Inflammatory macrophage treated with lipopolysaccharide for 4 hours (primary cell): ENCODE data around the gene EXO1.
"Not testable (repeated sequence)": the region's sequence is repeated elsewhere in the genome, so short reads cannot be mapped to it uniquely, and the experiment has no call there.

ENCODE experiments used
- DNase-seq: peaks from one replicate; pipeline ENCODE4 v3.0.0-alpha.2; 2020

EXO1 gene

GRCh38 chr1:241837416-241837815, 10.6 kb upstream of the EXO1 start:
- DNase-seq, result no peak

- DNase-seq, result no peak
These were observed 10.1 kb upstream of the EXO1 start for GRCh38 chr1:241837901-241838300.

GRCh38 chr1:241838897-241839296, 9.1 kb upstream of the EXO1 start:
- DNase-seq, result peak; percentile 65

- no peak for DNase-seq
These were observed 8.5 kb upstream of the EXO1 start for GRCh38 chr1:241839369-241839979.

GRCh38 chr1:241840164-241840563, 7.8 kb upstream of the EXO1 start:
- DNase-seq, result no peak

- DNase-seq, result no peak
These were observed 6.3 kb upstream of the EXO1 start for GRCh38 chr1:241841691-241842090.

GRCh38 chr1:241842565-241842964, 5.4 kb upstream of the EXO1 start:
- DNase-seq, result no peak

GRCh38 chr1:241844593-241844992, 3.4 kb upstream of the EXO1 start:
- no peak for DNase-seq

- no peak for DNase-seq
These were observed 1.6 kb upstream of the EXO1 start for GRCh38 chr1:241846375-241846774.

- DNase-seq, result no peak
These were observed 1.0 kb upstream of the EXO1 start for GRCh38 chr1:241846862-241847539.

GRCh38 chr1:241847540-241847795, 536 bp upstream of the EXO1 start:
- DNase-seq, result no peak

GRCh38 chr1:241848686-241849344, 811 bp downstream of the EXO1 start:
- DNase-seq, result no peak

GRCh38 chr1:241849345-241849695, 1.3 kb downstream of the EXO1 start:
- no peak for DNase-seq

- DNase-seq, result not testable (repeated sequence)
These were observed 7.6 kb downstream of the EXO1 start for GRCh38 chr1:241855545-241856140.

- DNase-seq, result no peak
These were observed 9.1 kb downstream of the EXO1 start for GRCh38 chr1:241857131-241857530.

- DNase-seq, result no peak
These were observed 12.9 kb downstream of the EXO1 start for GRCh38 chr1:241860922-241861321.

- no peak for DNase-seq
These were observed 21.0 kb downstream of the EXO1 start for GRCh38 chr1:241869022-241869421.

- DNase-seq, result no peak
These were observed 22.3 kb downstream of the EXO1 start for GRCh38 chr1:241870336-241870735.

- DNase-seq, result no peak
These were observed 22.9 kb downstream of the EXO1 start for GRCh38 chr1:241870746-241871430.

- DNase-seq, result no peak
These were observed 33.4 kb downstream of the EXO1 start for GRCh38 chr1:241881440-241881839.

GRCh38 chr1:241883159-241883558, 35.2 kb downstream of the EXO1 start:
- DNase-seq, result no peak

GRCh38 chr1:241888232-241888631, 40.2 kb downstream of the EXO1 start:
- peak; percentile 47 for DNase-seq

- DNase-seq, result peak; percentile 50
These were observed 43.3 kb downstream of the EXO1 start for GRCh38 chr1:241891296-241891695.

GRCh38 chr1:241894016-241894415, 46.0 kb downstream of the EXO1 start:
- no peak for DNase-seq
